HL-60 (cell line): ENCODE data around the gene ADAD2.

Experiments used
- DNase-seq, 2 experiments: peaks; one replicate each; pipeline ENCODE4 v3.0.0-alpha.2; 2010 to 2020; ENCODE audit warnings: low read depth in 1 of 2, low spot score in 1 of 2
- H3K27ac ChIP-seq: fragments of 250-450 bp; sonication (Bioruptor Pico); replicated peaks from 2 replicates; pipeline ENCODE4 v1.5.1; 2020; ENCODE audit warnings: mild to moderate bottlenecking, moderate library complexity
- H3K27me3 ChIP-seq: fragments of 250-450 bp; sonication (Bioruptor Pico); 2 replicates; pipeline ENCODE4 v1.5.1; 2021; ENCODE audit warnings: mild to moderate bottlenecking, moderate library complexity; ENCODE audit not compliant: insufficient read depth, poor library complexity, severe bottlenecking
- H3K4me3 ChIP-seq: replicated peaks from 2 replicates; pipeline ENCODE4 v1.5.1; 2011; ENCODE audit warnings: mild to moderate bottlenecking, control low read depth, low read length; ENCODE audit not compliant: insufficient read depth
- CTCF ChIP-seq: IDR thresholded peaks from one replicate; pipeline ENCODE4 v1.5.1; 2011; ENCODE audit warnings: low read length, control low read depth, inconsistent platforms; ENCODE audit not compliant: insufficient read depth
- GABPA ChIP-seq: IDR thresholded peaks from 2 replicates; pipeline ENCODE4 v1.6.1; 2012; ENCODE audit warnings: low read depth
- POLR2AphosphoS5 ChIP-seq: IDR thresholded peaks from 2 replicates; pipeline ENCODE4 v1.6.1; 2012; ENCODE audit warnings: low read depth
- REST ChIP-seq: IDR thresholded peaks from 2 replicates; pipeline ENCODE4 v1.6.1; 2012; ENCODE audit warnings: low read depth; ENCODE audit not compliant: insufficient replicate concordance
- SPI1 ChIP-seq: IDR thresholded peaks from 2 replicates; pipeline ENCODE4 v1.6.1; 2012; ENCODE audit warnings: low read depth, mild to moderate bottlenecking, borderline replicate concordance

The ADAD2 gene

GRCh38 chr16:84229471-84229870 is 38.5 kb downstream of the ADAD2 start:
- Histone ChIP-seq H3K27ac (no peak overlapping the region), H3K4me3 (no peak overlapping the region), H3K27me3 (peaks cover 7% of the 10 kb centered on the region)
- DNase-seq, result no peak
- no peak for TF ChIP-seq REST
- TF ChIP-seq CTCF, result no peak
- no peak for TF ChIP-seq POLR2AphosphoS5
- no peak for TF ChIP-seq GABPA
- no peak for TF ChIP-seq SPI1

- peaks cover 4% of the 10 kb centered on the region for H3K27me3 ChIP-seq
- no peak for DNase-seq
- no peak for TF ChIP-seq REST
- no peak for TF ChIP-seq CTCF
- no peak for TF ChIP-seq POLR2AphosphoS5
- H3K4me3 ChIP-seq, result no peak overlapping the region
- no peak overlapping the region for H3K27ac ChIP-seq
Observed at GRCh38 chr16:84232060-84232459, 41.1 kb downstream of the ADAD2 start.

- Histone ChIP-seq H3K27me3 (peaks cover 4% of the 10 kb centered on the region), H3K4me3 (no peak overlapping the region), H3K27ac (no peak overlapping the region)
- no peak for DNase-seq
- no peak for TF ChIP-seq REST
- no peak for TF ChIP-seq SPI1
- TF ChIP-seq POLR2AphosphoS5, result no peak
- no peak for TF ChIP-seq GABPA
- TF ChIP-seq CTCF, result no peak
Observed at GRCh38 chr16:84232969-84233368, 42.0 kb downstream of the ADAD2 start.
